Gastroesophageal sphincter (tissue), 3 donors: ENCODE data around the gene VIL1.

Experiments used
- EP300 ChIP-seq: sonication (generic); formaldehyde crosslinking; IDR thresholded peaks from one replicate; pipeline ENCODE4 v1.6.1; 2017; ENCODE audit warnings: antibody characterized with exemption, mild to moderate bottlenecking
- POLR2A ChIP-seq, 2 donors: fragments of 450-650 bp; IDR thresholded peaks; one replicate each; pipeline ENCODE4 v1.6.1; 2017; ENCODE audit warnings: antibody characterized with exemption in 2 of 2, mild to moderate bottlenecking in 2 of 2, moderate library complexity in 1 of 2
- TF ChIP-seq, protein P1 (sequence below), 4 experiments: fragments of 200-600 bp in 2 of 4; fragments of 450-650 bp in 2 of 4; sonication (generic) in 1 of 4; IDR thresholded peaks; one replicate each; pipeline ENCODE4 v1.5.1; 2017 to 2019; ENCODE audit warnings: antibody characterized with exemption in 4 of 4, mild to moderate bottlenecking in 2 of 4, moderate library complexity in 2 of 4

DNA sequence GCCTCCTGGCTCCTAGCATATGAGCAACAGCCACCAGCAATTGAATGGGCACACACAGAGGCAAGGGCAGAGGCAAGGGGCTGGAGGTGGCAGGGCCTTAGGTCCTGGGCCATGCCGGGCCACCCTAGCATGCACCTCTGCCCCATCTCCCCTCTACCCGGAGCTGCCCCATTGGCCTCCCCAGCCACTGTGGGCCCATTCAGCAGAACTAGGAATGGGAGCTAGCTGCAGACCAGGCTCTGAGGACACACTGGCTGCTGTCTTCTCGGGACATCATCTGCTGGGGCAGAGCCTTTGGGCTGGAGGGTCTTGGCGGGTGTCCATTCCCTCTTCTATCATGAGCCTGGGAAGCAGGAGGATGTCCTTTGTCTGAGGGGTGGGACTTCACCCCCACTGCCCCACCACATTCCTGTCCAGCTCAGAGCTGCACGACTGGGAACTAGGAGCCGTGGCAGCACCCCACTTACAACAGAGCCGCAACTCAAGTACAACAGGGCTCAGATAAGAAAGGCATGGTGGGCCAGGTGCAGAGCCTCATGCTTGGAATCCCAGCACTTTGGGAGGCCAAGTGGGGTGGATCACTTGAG is 800 bp downstream of the VIL1 start:
- TF ChIP-seq POLR2A (IDR thresholded peaks at IDR 0.05): no peak
- TF ChIP-seq, protein P1, sequence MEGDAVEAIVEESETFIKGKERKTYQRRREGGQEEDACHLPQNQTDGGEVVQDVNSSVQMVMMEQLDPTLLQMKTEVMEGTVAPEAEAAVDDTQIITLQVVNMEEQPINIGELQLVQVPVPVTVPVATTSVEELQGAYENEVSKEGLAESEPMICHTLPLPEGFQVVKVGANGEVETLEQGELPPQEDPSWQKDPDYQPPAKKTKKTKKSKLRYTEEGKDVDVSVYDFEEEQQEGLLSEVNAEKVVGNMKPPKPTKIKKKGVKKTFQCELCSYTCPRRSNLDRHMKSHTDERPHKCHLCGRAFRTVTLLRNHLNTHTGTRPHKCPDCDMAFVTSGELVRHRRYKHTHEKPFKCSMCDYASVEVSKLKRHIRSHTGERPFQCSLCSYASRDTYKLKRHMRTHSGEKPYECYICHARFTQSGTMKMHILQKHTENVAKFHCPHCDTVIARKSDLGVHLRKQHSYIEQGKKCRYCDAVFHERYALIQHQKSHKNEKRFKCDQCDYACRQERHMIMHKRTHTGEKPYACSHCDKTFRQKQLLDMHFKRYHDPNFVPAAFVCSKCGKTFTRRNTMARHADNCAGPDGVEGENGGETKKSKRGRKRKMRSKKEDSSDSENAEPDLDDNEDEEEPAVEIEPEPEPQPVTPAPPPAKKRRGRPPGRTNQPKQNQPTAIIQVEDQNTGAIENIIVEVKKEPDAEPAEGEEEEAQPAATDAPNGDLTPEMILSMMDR (IDR thresholded peaks at IDR 0.05): no peak
- no peak for TF ChIP-seq EP300
